ENCODE results near the gene PBX3. TPM values are rescaled to one million over a fixed set of nuclear protein-coding genes. Genes with fewer than 3 reads are reported as not detected.

The PBX3 gene
- total RNA-seq, 2 donors from 2014 or later = 37.5 to 46.1 TPM

DNA sequence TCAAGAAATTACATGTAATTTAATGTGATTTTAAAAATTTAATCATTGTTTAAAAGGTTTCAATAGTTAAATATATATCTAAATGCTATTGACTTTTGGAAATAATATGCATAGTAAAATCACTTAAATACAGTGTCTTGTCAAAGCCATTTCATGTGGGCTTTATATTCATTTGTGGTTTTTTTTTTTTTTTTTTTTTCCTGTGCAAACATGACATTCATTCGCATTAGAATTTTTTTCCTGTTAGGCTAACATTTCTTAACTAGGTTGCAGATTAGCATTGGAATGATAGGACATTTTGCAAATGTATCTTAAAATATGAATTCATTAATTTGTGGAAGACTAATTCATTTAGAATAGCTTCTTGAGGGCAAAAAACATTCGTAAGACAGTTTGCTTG, 149.8 kb downstream of the PBX3 start:
- H3K36me3 Mint-ChIP-seq (ENCODE audit: low read depth) = no peaks in the 10 kb centered on the region
- H3K4me3 ChIP-seq (ENCODE audit: low read length) = no peak overlapping the region
- H3K27ac ChIP-seq (ENCODE audit: low read depth, low read length) = no peak overlapping the region
- WGBS, 2 experiments (ENCODE audit: insufficient coverage in 1 of 2, insufficient read length in 1 of 2) = 71 to 98% methylated on average over 1 to 2 of the region's 2 CpGs
- no peak overlapping the region for H3K9ac ChIP-seq (ENCODE audit: extremely low read depth, low read length, poor library complexity, severe bottlenecking)
- no peaks in the 10 kb centered on the region for H3K9me3 Mint-ChIP-seq
- H3K36me3 ChIP-seq (ENCODE audit: control insufficient read depth, insufficient read depth, low read length) = no peaks in the 10 kb centered on the region
- H3K27ac Mint-ChIP-seq = no peak overlapping the region
- DNase-seq = no peak
- peaks cover 38% of the 10 kb centered on the region for H3K4me1 Mint-ChIP-seq
- no peaks in the 10 kb centered on the region for H3K27me3 ChIP-seq (ENCODE audit: control insufficient read depth, insufficient read depth, low read length, poor library complexity, severe bottlenecking)
- H3K4me1 ChIP-seq (ENCODE audit: control insufficient read depth, insufficient read depth, low read length) = peaks cover 7% of the 10 kb centered on the region
- H3K27me3 Mint-ChIP-seq (ENCODE audit: insufficient read depth) = no peaks in the 10 kb centered on the region
- TF ChIP-seq, protein P1, sequence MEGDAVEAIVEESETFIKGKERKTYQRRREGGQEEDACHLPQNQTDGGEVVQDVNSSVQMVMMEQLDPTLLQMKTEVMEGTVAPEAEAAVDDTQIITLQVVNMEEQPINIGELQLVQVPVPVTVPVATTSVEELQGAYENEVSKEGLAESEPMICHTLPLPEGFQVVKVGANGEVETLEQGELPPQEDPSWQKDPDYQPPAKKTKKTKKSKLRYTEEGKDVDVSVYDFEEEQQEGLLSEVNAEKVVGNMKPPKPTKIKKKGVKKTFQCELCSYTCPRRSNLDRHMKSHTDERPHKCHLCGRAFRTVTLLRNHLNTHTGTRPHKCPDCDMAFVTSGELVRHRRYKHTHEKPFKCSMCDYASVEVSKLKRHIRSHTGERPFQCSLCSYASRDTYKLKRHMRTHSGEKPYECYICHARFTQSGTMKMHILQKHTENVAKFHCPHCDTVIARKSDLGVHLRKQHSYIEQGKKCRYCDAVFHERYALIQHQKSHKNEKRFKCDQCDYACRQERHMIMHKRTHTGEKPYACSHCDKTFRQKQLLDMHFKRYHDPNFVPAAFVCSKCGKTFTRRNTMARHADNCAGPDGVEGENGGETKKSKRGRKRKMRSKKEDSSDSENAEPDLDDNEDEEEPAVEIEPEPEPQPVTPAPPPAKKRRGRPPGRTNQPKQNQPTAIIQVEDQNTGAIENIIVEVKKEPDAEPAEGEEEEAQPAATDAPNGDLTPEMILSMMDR (conservative IDR thresholded peaks at IDR 0.05) = no peak
- no peak overlapping the region for H3K4me3 Mint-ChIP-seq
- no peaks in the 10 kb centered on the region for H3K9me3 ChIP-seq (ENCODE audit: control insufficient read depth, low read length)

DNA sequence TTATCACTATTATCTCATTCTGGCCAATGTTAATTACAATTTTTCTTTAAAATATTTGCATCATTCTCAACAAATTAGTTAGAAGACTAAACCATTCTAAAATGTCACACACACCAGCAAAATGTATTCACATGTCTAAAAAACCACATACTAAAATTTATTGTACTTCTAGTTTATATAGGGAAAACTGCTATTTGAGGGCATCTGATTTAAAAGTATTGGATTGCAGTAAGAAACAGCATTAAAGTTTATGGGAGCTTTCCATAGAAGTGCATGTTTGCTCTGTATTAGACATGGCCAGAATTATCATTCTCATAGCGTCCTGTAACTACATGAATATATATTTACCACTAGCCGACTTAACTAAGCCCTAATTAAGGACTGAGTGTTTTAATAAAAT, 150.3 kb downstream of the PBX3 start:
- Mint-ChIP-seq H3K4me3 (no peak overlapping the region), H3K4me1 (peaks cover 41% of the 10 kb centered on the region), H3K9me3 (no peaks in the 10 kb centered on the region), H3K36me3 (ENCODE audit: low read depth) (no peaks in the 10 kb centered on the region), H3K27ac (no peak overlapping the region), H3K27me3 (ENCODE audit: insufficient read depth) (no peaks in the 10 kb centered on the region)
- Histone ChIP-seq H3K4me1 (ENCODE audit: control insufficient read depth, insufficient read depth, low read length) (peaks cover 7% of the 10 kb centered on the region), H3K9ac (ENCODE audit: extremely low read depth, low read length, poor library complexity, severe bottlenecking) (no peak overlapping the region), H3K4me3 (ENCODE audit: low read length) (no peak overlapping the region), H3K27me3 (ENCODE audit: control insufficient read depth, insufficient read depth, low read length, poor library complexity, severe bottlenecking) (no peaks in the 10 kb centered on the region), H3K36me3 (ENCODE audit: control insufficient read depth, insufficient read depth, low read length) (no peaks in the 10 kb centered on the region), H3K27ac (ENCODE audit: low read depth, low read length) (no peak overlapping the region), H3K9me3 (ENCODE audit: control insufficient read depth, low read length) (no peaks in the 10 kb centered on the region)
- DNase-seq = no peak
- TF ChIP-seq, protein P1 (conservative IDR thresholded peaks at IDR 0.05) = no peak
- WGBS, 2 experiments (ENCODE audit: insufficient coverage in 1 of 2, insufficient read length in 1 of 2) = no CpG with 5 or more reads among the region's 2 CpGs

- DNase-seq = no peak
- no peaks in the 10 kb centered on the region for H3K27me3 ChIP-seq (ENCODE audit: control insufficient read depth, insufficient read depth, low read length, poor library complexity, severe bottlenecking)
- no peaks in the 10 kb centered on the region for H3K36me3 ChIP-seq (ENCODE audit: control insufficient read depth, insufficient read depth, low read length)
- no peak overlapping the region for H3K27ac ChIP-seq (ENCODE audit: low read depth, low read length)
- H3K9ac ChIP-seq (ENCODE audit: extremely low read depth, low read length, poor library complexity, severe bottlenecking) = no peak overlapping the region
- H3K4me3 ChIP-seq (ENCODE audit: low read length) = no peak overlapping the region
- H3K9me3 Mint-ChIP-seq = no peaks in the 10 kb centered on the region
- H3K9me3 ChIP-seq (ENCODE audit: control insufficient read depth, low read length) = no peaks in the 10 kb centered on the region
- H3K27ac Mint-ChIP-seq = no peak overlapping the region
- H3K27me3 Mint-ChIP-seq (ENCODE audit: insufficient read depth) = no peaks in the 10 kb centered on the region
- H3K4me1 ChIP-seq (ENCODE audit: control insufficient read depth, insufficient read depth, low read length) = peaks cover 7% of the 10 kb centered on the region
- H3K4me1 Mint-ChIP-seq = peaks cover 34% of the 10 kb centered on the region
- no peak overlapping the region for H3K4me3 Mint-ChIP-seq
- no peaks in the 10 kb centered on the region for H3K36me3 Mint-ChIP-seq (ENCODE audit: low read depth)
- WGBS, 2 experiments (ENCODE audit: insufficient coverage in 1 of 2, insufficient read length in 1 of 2) = 96 to 100% methylated on average over 1 to 2 of the region's 3 CpGs
- TF ChIP-seq, protein P1 (conservative IDR thresholded peaks at IDR 0.05) = no peak
Measured at GRCh38 chr9:125902214-125902613, 155.0 kb downstream of the PBX3 start.
